GM18502 (cell line): Measurements from ENCODE around the gene TRAPPC14.

Source experiments
- ATAC-seq: cut with Tn5 transposase; IDR thresholded peaks from one replicate; pipeline ENCODE4 v1.9.1; 2021; ENCODE audit warnings: mild to moderate bottlenecking; ENCODE audit not compliant: unreplicated experiment, poor library complexity

Gene TRAPPC14

DNA sequence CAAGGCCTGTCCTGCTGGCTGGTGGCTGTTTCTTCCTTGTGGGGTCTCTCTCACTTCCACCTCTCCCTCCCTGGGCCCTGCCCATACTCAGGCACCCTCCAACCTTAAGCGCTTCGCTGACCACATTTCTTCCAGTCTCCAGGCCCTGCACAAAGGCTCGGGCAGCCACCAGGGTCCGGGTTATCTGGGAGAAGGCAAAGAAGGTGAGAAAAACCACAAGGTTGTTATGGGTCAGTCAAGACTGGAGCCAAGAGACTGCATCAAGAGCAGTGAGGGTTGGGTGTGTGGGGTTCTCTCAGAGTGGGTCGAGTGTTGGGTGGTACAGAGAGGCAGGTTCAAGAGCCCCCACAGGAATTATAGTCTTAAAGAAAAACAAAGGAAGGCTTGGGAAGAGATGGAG, 16.1 kb upstream of the TRAPPC14 start:
- ATAC-seq, result no peak

DNA sequence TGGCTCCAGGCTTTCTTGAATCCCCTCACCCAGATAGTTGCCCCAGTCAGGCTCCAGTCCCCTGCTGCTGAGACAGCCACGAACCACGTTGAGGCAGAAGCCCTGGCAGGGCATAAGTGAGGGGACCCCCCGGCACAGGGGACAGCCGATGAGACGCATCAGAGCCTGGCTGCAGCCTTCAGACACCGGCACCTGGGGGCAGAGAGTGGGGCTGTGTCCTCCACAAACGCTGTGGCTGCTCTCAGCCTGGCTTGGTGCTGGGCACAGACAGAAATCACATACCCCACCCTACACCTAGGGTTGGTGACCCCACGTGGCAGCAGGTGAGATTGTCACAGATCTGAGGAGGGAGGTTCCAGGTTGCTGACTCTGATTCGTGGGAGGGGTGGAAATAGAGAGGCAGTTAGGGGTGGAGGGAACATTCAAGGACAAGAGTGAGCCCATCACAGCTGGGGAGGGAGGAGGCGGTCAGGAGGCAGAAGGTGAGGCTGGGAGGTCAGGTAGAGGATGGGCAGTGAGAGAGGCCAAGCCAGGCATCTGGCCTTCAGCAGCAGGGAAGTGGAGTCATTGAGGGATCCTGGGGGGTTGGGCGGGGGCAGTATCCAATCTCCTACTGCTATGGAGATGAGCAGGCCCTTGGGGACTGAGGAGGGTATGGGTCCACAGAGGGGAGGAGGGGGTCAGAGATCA, 15.4 kb upstream of the TRAPPC14 start:
- ATAC-seq, result no peak

DNA sequence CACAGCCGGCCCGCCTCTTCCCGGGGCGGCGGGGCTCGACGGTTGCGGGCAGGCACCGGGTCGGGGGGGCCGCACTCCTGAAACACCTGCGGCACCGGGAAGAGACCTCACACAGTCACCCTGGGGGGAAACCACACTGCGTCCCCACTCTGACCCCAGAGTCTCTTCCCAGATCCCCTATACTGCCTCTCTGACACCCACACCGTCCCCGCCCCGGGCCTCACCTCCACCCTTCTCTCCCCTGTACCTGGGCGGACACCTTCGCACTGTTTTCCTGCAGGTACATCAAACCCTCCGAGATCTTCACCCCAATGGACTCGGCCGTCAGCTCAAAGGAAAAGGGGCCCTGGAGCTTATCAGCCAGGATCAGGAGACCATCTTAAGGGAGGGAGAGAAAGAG, 13.3 kb upstream of the TRAPPC14 start:
- ATAC-seq, result no peak

DNA sequence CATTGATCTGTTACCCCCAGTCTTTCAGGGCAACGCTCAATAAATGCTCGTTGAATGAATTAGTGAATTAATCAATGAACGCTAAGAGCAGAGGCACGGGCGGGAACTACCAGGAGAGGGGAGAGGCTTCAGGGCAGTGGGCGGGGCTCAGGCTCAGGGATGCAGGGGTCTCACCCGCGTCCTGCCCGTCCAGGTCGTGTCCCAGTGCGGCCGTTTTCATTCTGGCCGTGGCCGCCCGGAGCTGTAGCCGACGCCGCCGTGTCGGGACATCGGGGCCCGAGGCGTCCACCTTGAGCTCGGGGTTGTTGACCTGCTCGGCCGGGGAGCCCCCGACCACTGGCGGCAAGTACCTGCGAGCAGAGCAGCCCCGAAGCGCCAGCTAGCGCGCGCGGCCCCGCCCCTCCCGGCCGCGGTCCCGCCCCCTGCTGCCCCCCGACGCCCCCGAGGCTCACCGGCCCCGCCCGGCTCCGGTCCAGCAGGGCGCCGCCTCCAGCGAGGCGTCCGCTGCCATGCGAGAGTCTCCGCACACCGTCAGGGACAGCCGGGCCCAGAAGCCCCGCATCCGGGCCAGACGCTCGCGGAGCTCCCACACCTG, 12.7 kb upstream of the TRAPPC14 start:
- ATAC-seq, result no peak

DNA sequence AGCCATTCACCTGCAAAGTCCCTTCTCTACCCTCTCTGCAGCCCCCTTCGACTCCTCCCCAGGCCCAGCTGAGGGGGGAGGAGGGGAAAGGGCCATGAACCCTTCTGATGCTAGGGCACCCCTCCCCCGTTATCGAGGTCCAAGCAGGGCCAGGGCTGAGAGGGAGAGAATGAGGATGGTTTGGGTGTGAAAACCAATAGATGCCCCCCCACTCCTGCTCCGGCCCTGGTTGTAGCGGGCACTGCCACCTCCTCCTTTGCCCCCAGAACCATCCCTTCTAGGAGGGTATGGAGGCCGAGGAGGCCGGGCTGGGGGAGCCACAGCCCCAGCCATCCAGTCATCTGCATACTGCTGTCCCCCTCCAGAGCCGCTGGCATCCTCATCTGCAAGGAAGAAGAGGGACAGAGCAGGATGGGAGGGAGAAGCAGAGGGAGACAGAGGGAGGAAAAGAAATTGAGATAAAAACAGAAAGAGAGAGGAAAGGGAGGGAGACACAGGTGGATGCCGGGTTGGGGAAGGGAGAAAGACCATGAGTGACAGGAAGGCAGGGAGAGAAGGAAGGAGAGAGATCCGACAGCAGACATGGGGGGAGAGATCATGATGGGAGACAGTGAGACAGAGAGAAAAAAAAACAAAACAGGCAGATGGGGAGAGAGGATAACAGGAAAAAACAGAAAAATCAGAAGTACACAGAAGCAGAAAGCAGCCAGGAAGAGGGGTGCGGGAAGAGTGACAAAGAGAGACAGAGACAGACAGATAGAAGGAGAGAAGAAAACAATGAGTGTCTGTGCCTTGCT, 11.8 kb upstream of the TRAPPC14 start:
- ATAC-seq, result no peak

DNA sequence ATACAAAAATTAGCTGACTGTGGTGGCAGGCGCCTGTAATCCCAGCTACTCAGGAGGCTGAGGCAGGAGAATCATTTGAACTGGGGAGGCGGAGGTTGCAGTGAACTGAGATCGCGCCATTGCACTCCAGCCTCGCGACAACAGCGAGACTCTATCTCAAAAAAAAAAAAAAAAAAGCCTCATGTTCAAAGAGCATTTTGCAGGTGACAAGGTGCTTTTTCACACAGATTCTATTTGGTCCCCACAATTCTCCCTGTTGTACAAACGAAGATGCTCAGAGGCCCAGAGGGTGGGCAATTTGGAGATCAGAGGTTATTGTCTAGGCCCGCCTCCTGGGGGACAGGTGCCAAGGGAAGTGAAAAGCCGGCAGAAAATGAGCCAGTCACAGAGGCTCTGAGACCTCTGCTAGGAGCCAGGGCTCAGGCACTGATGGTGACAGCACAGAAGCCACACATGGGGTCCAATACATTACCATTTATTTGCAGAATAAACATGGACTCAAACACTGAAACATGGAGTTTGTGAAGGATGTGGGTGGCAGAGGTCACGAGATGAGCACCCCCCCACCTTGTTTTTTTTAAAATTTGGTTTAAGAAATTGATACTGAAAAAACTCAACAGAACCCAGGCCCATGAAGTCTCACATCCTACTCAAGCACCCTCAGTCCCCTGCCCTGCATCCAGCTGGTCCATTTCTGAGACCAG, 10.8 kb upstream of the TRAPPC14 start:
- ATAC-seq, result no peak

DNA sequence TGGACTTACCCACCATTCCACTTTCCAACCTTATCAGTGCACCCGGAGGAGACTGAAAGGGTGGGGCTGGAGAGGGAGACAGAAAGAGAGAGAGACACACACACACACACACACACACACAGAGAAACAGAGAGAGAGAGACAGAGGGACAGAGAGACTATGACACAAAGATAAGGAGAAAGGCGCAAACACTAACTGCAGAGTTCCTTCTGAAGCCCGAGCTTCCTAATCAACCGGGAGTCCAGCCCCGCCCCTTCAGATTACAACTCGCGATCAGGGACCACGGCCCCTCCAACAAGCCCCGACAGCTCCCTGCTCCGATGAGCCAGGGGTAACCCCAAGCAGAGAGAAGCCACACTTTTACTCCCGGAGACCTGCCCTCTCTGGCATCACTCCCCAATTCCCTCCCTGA, 9.4 kb upstream of the TRAPPC14 start:
- ATAC-seq, result no peak

DNA sequence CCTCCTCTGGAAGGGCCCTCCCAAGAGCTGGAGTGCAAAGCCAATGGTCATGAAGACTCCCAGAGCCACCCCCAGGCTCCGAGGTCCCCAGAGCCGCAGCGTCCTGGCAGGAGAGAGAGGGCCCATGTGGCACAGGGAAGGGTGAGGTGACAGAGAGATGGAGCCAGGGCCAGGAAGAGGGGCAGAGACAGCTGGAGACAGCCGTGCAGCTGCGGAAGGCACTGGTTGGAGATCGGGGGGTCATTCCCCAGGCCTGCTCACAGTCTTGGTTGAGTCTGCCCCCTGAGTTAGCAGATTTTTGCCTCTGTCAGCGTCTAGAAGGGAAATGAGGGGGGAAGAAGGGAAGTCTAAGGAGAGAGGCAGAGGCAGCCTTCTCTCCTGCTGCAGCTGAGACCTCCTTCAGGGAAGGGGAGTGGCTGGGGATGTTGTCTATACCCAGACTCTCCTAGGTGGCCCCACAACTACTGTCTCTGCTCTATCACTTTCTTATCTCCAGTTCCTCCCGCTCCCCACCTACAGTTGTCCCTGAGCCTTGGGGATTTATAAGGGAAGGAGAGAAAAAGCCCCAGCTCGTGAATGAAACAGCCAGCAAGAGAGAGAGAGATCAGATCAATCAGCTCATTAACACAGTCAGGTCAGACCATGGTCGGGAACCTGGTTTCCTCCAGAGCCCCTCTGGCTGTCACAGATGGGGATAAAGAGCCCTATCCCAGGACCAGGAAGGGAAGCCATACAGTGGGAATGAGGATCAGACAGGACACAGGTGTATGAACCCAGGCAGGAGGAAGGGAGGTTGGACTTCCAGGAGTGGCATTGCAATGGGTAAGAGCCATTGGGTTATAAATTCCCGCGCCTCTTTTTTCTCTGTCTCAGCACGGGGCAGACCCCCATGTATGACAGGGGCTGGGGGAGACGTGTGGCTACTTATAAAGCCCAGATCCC, 8.7 kb upstream of the TRAPPC14 start:
- ATAC-seq, result no peak

DNA sequence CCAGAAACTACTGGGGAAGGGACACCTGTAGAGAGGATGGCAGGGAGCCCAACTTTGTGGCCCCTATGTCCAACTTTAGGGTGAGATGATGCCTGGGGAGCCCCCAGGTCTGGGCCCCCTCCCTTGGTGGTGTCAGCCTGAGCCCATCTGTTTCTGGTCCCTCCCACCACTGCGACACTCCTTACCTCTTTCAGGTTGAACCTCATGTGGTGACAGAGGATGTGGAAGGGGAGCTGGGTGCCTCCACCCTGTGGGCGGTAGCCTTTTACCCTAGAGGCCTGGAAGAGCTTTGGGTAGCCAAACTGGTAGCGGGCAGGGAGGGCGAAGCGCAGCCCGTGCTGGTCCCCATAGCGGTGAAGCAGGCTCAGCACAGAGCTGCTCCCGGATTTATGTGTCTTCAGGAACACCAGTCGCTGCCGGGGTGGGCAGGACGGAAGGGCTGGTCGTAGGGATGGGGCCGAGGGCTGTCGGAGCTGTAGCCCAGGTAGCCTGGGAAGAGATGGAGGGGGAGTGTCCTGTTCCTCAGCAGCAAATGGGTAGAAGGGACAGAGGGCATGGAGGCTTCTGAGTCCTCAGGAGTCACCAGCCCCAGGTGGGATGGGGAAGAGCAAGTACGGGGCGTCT, 7.9 kb upstream of the TRAPPC14 start:
- ATAC-seq, result no peak

DNA sequence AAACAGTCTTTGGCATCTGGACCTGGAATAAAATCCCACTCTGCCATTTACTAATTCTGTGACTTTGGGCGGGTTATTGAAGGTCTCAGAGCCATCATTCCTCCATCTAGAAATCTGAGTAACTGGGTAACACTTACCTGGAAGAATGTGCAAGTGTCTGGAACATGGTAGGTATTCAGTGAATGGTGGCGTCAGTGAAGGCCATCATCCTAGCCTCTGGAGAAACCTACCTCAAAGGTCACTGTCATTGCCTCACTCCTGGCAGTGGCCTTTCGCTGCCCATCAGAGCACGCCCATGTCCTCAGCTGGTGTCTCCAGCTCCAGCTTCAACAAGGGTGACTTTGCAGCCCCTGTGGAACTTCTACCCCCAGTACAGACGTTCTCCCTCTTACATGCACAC, 5.3 kb upstream of the TRAPPC14 start:
- ATAC-seq, result no peak

DNA sequence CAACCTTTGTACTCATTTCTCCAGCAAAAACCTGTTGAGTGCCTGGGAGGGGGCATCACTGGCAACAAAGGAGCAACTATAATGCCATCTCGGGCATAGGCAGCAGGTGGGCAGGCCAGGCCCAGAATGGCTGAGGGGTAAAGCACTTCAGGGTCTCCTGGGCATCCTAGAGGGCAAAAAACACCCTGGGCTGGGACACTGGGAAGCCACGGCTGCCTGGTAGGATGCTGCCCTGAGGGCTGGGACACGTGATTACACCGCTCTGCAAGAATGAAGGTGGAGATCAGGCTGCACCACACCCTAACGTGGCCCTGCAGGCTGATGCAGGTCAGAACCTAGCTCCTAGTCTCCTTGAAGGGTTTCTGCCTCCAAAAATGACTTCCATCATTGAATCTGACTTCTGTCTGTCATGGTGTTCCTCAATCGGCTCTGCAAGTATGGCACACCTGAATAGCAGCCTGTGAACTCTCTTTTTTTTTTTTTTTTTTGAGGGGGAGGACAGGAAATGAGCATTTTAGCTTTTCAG, 4.5 kb upstream of the TRAPPC14 start:
- no peak for ATAC-seq

DNA sequence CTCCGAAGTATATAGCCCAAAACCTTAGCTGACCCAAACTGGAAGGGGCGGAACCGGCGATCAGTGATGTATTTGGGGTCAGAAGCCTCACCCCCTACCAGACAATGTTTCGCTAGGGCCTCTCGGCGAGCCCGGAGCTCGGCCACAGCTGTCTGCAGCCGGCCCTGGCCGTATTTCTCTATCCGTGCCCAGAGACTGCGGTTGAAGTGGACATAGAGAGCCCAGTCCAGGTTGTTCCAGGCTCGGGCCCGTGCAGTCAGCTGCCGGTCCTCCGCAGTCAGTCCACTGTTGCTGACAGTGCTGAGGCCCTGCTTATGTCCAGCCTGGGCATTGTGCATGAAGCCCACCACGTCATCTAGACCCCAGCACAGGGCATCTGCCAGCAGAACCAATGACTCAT, 1.5 kb upstream of the TRAPPC14 start:
- no peak for ATAC-seq

DNA sequence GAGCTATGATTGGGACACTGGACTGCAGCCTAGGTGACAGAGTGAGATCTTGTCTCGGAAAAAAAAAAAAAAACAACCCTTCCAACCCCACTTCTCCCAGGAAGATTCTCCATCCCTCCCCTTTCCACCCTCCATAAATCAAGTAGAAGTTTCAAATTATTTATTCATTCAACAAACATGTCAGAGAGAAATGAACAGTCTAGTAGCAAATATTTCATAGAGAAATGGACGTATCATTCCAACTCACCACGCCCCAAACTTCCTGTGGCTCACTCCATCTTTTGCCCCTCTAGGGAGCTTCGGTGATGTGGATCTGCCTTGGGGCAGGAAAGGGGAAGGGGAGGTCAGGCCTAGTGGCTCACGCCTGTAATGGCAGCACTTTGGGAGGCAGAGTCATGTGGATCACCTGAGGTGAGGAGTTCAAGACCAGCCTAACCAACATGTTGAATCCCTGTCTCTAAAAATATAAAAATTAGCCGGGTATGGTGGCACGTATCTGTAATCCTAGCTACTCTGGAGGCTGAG, 638 bp upstream of the TRAPPC14 start:
- ATAC-seq, result no peak

DNA sequence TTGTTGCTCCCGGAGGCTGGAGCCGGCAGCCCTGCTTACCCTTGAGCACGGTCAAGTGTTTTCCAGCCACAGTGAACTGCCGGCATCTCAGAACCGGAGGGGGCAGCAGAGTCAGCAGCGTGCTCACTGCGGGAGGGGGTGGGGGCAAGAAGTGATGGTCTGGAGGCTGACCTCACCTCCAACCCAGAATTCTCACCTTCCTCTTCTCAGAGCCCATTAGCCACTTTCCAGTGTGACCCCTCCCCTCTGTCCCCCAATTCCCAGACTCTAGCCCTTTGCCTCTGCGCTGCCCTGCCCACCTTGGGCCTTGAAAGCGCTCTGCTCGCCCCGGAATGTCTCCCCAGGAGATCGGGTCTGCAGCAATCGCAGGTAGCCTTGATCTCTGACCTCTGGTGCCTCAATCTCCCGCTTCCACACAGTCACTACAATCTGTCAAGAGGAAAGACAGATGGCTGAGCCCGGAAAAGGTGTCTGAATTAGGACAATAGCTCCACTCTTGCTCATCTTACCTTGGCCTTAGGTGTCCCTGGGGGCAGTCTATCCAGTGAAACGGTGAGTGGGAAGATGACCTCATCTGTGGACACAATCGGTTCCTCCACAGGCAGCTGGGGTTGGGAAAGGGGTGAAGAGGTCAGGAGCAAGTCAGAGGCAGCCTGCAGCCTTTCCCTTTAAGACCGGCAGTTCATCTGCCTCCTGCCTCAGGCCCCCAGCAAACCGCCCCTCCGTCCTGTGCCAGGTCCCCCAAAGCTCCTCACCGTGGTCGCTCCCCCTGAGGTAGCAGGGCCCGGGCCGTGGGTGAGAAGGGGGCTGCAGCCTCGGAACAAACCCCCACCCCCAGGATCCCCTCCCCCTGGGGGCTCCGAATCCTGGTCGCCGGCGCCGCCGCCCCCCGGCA, 942 bp downstream of the TRAPPC14 start:
- no peak for ATAC-seq

DNA sequence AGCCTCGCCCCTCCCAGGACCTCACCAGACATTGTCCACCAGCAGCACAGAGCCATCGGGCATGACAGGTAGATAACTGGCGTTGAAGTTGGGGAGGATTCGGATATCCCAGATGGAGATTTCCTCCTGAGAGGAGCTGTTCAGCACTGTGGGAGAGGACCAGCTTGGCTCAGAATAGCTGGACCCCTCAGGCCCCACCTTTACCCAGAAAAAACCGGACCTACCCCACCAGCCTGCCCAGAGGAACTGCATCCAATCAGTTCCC, 1.5 kb downstream of the TRAPPC14 start:
- no peak for ATAC-seq

DNA sequence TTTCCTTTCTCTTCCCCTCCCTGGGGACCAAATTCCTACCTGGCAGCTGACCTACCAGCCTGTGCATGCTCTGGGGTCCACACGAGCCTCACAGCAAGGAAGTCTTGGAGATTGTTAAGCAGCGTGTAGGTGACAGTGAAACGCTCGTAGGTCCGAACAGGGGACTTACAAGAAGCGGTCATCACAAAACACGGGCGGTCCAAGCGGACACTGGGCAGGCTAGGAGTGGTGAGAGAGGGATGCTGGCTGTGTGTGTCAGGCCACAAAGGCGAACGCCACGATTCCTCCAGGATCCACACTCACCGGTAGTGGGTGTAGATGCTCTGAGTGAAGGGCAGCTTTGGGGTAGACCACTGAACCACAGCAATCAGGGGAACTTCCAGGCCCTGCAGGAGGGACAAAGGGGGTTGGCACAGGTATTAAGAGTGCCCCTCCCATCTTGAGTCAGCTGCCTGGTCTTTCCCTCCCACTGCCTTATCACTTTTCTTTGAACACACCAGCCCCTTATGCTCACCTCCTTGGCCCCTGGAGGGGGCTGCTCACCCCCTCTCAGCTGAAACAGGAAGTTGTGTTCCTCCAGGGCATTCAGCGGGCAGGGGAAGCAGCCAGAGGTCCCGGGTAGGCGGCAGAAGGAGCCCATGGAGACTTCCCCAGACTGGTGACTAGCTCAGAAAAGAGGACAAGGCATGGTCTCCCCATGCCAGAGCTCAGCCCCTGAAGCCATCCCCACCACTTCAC, 2.0 kb downstream of the TRAPPC14 start:
- no peak for ATAC-seq

DNA sequence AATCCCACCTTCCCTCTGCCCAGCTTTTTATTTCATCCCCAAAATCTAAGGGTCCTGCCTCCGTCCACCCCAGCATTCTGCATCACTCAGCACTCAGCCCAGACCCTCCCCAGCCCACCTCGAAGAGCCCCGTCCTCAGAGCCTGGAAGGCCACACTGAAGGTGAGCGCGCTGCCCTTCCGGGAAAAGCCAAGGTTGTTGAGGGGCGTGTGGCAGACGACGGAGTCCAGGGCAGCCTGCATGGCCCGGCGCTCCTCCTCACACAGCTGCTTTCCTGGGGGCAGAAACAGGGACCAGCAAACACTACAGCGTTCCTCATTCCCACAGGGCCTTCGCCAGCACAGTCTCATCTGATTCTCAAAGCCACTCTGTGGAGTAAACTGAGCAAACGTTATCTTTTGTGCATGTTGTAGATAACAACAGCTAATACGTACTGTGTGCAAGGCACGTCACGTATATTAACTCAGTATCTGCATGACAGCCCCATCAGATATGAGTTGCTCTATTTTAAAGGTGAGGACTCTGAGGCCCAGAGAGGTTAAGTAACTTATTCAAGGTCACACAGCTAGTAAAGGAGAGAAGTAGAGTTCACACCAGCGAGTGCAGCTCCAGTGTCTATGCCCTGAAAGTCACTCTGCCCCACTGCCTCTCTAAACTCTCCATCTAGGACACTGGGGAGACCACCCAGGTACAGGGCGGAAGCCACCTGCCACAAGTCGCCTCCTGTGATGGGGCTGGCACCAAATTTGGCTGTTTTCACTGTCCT, 2.8 kb downstream of the TRAPPC14 start:
- no peak for ATAC-seq
